TTC549 (cell line): ENCODE measurements around the gene GPR157.

Source experiments
- FAIRE-seq: peaks from 2 replicates; lab custom pipeline; 2012; peaks lifted over from hg19 to GRCh38; lab: Jason Lieb, UNC

The GPR157 gene

GRCh38 chr1:9062021-9062471, 66.9 kb downstream of the GPR157 start:
- no peak for FAIRE-seq

GRCh38 chr1:9061252-9061960, 67.5 kb downstream of the GPR157 start:
- no peak for FAIRE-seq

DNA sequence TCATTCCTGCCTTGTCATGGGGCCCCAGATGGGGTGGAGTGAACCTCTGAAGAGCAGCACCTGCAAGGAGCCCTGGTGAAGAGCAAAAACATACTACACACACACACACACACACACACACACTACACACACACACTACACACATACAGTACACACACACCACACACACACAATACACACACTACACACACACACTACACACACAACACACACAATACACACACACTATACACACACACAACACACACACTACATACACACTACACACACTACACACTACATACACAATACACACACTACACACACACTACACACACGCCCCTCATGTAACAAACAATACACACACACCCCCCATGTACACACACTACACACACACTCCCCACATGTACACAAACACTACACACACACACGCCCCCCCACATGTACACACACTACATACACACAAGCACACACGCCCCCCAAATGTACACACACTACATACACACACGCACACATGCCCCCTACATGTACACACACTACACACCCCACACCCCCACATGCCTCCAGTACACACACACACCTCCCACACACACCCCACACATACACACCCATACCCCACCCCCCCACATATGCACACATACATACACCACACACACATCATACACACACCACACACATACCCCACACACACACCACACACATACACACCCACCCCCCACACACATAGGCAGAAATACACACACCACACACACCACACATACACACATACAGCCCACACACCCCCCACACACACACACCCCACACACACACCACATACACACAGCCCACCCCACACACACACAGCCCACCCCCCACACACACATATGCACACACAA, 68.8 kb downstream of the GPR157 start:
- no peak for FAIRE-seq

DNA sequence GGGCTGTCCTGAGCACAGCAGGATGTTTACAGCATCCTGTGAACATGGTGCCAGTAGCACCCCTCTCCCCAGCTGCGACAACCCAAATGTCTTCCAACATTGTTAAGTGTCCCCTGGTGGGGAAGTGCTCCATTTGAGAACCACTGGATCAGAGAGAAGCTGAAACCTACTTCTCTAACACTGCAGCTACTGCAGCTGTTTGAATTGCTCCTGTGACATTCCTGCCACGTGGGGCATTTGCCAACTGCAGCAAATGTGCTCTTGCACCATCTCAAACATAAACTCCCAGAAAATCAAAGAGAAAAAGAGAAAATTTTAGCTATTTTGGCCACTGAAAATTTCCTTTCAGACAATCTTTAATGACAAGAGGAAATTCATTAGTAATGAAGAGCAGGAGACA, 70.4 kb downstream of the GPR157 start:
- no peak for FAIRE-seq

GRCh38 chr1:9057851-9058250, 71.1 kb downstream of the GPR157 start:
- no peak for FAIRE-seq

GRCh38 chr1:9052272-9053049, 76.4 kb downstream of the GPR157 start:
- no peak for FAIRE-seq

DNA sequence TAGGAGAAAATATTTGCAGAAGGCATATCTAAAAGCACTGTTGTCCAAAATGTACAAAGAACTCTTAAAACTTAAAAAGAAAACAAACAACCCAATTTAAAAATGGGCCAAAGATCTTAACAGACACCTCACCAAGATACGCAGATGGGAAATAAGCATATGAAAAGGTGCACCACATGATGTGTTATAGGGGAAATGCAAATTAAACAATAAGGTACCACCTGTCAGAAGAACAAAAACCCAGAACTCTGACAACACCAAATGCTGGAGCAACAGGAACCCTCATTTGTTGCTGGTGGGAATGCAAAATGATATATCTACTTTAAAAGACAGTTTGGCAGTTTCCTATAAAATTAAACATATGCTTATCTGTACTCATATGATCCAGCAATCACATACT, 77.5 kb downstream of the GPR157 start:
- FAIRE-seq = no peak

GRCh38 chr1:9050803-9051202, 78.1 kb downstream of the GPR157 start:
- no peak for FAIRE-seq
